NCI-H1417 treated with DMSO at 0.1 percent for 48 hours (cell line): Measurements from ENCODE around the gene PCP4L1.
"Not testable (repeated sequence)": the region's sequence is repeated elsewhere in the genome, so short reads cannot be mapped to it uniquely, and the experiment has no call there.

Source experiments
- DNase-seq: peaks from one replicate; lab custom pipeline; 2025; lab: John Stamatoyannopoulos, UW

The PCP4L1 gene

GRCh38 chr1:161314201-161314981 is 55.8 kb downstream of the PCP4L1 start, which contains the start of gene SDHC:
Gene SDHC, plus strand, starts transcription at chr1:161314381. Its CDS starts 25 bp downstream, at chr1:161314406.
- DNase-seq, result peak; percentile 31

- DNase-seq, result not testable (repeated sequence)
These were observed 57.5 kb downstream of the PCP4L1 start for GRCh38 chr1:161315841-161316674.

- no peak for DNase-seq
These were observed 65.5 kb downstream of the PCP4L1 start for GRCh38 chr1:161324020-161324419.

GRCh38 chr1:161330346-161330745 is 71.8 kb downstream of the PCP4L1 start:
- no peak for DNase-seq

GRCh38 chr1:161333166-161333565 is 74.6 kb downstream of the PCP4L1 start:
- no peak for DNase-seq
